Measurements from ENCODE around the gene KLRG1.

Gene KLRG1

GRCh38 chr12:9030776-9031175 lies 41.4 kb downstream of the KLRG1 start:
- H3K9me3 ChIP-seq (ENCODE audit: control insufficient read depth, low read depth, low read length): no peaks in the 10 kb centered on the region
- no peaks in the 10 kb centered on the region for H3K36me3 ChIP-seq (ENCODE audit: control insufficient read depth, low read depth, low read length)
- no peak overlapping the region for H3K4me3 ChIP-seq (ENCODE audit: low read length)
- no peaks in the 10 kb centered on the region for H3K27me3 ChIP-seq (ENCODE audit: control insufficient read depth, insufficient read depth, low read length)
- no peak overlapping the region for H3K27ac ChIP-seq (ENCODE audit: low read length)
- H3K9ac ChIP-seq (ENCODE audit: low read length): no peak overlapping the region
- peaks cover 7% of the 10 kb centered on the region for H3K4me1 ChIP-seq (ENCODE audit: control insufficient read depth, low read depth, low read length)

GRCh38 chr12:9032202-9032964 lies 43.0 kb downstream of the KLRG1 start:
- Histone ChIP-seq H3K27me3 (ENCODE audit: control insufficient read depth, insufficient read depth, low read length) (no peaks in the 10 kb centered on the region), H3K9me3 (ENCODE audit: control insufficient read depth, low read depth, low read length) (no peaks in the 10 kb centered on the region), H3K4me3 (ENCODE audit: low read length) (no peak overlapping the region)

GRCh38 chr12:9033265-9033887 lies 44.0 kb downstream of the KLRG1 start:
- Histone ChIP-seq H3K27ac (ENCODE audit: low read length) (no peak overlapping the region), H3K9me3 (ENCODE audit: control insufficient read depth, low read depth, low read length) (no peaks in the 10 kb centered on the region), H3K9ac (ENCODE audit: low read length) (no peak overlapping the region), H3K27me3 (ENCODE audit: control insufficient read depth, insufficient read depth, low read length) (no peaks in the 10 kb centered on the region), H3K4me1 (ENCODE audit: control insufficient read depth, low read depth, low read length) (peaks cover 7% of the 10 kb centered on the region), H3K36me3 (ENCODE audit: control insufficient read depth, low read depth, low read length) (no peaks in the 10 kb centered on the region), H3K4me3 (ENCODE audit: low read length) (no peak overlapping the region)

More at GRCh38 chr12:9032202-9032964, 43.0 kb downstream of the KLRG1 start:
- Histone ChIP-seq H3K4me1 (ENCODE audit: control insufficient read depth, low read depth, low read length) (peaks cover 7% of the 10 kb centered on the region), H3K27ac (ENCODE audit: low read length) (no peak overlapping the region), H3K9ac (ENCODE audit: low read length) (no peak overlapping the region), H3K36me3 (ENCODE audit: control insufficient read depth, low read depth, low read length) (no peaks in the 10 kb centered on the region)

- Histone ChIP-seq H3K9ac (ENCODE audit: low read length) (no peak overlapping the region), H3K27ac (ENCODE audit: low read length) (no peak overlapping the region), H3K4me1 (ENCODE audit: control insufficient read depth, low read depth, low read length) (peaks cover 7% of the 10 kb centered on the region), H3K4me3 (ENCODE audit: low read length) (no peak overlapping the region), H3K27me3 (ENCODE audit: control insufficient read depth, insufficient read depth, low read length) (no peaks in the 10 kb centered on the region), H3K9me3 (ENCODE audit: control insufficient read depth, low read depth, low read length) (no peaks in the 10 kb centered on the region), H3K36me3 (ENCODE audit: control insufficient read depth, low read depth, low read length) (no peaks in the 10 kb centered on the region)
Observed at GRCh38 chr12:9034095-9034494, 44.7 kb downstream of the KLRG1 start.

- Histone ChIP-seq H3K4me1 (ENCODE audit: control insufficient read depth, low read depth, low read length) (no peaks in the 10 kb centered on the region), H3K4me3 (ENCODE audit: low read length) (no peak overlapping the region), H3K9ac (ENCODE audit: low read length) (no peak overlapping the region), H3K27ac (ENCODE audit: low read length) (no peak overlapping the region), H3K9me3 (ENCODE audit: control insufficient read depth, low read depth, low read length) (no peaks in the 10 kb centered on the region), H3K36me3 (ENCODE audit: control insufficient read depth, low read depth, low read length) (no peaks in the 10 kb centered on the region), H3K27me3 (ENCODE audit: control insufficient read depth, insufficient read depth, low read length) (no peaks in the 10 kb centered on the region)
Observed at GRCh38 chr12:9036227-9036626, 46.9 kb downstream of the KLRG1 start.

- H3K9me3 ChIP-seq (ENCODE audit: control insufficient read depth, low read depth, low read length): no peaks in the 10 kb centered on the region
- no peak overlapping the region for H3K27ac ChIP-seq (ENCODE audit: low read length)
- no peak overlapping the region for H3K9ac ChIP-seq (ENCODE audit: low read length)
- no peaks in the 10 kb centered on the region for H3K4me1 ChIP-seq (ENCODE audit: control insufficient read depth, low read depth, low read length)
- no peaks in the 10 kb centered on the region for H3K36me3 ChIP-seq (ENCODE audit: control insufficient read depth, low read depth, low read length)
- H3K4me3 ChIP-seq (ENCODE audit: low read length): no peak overlapping the region
- no peaks in the 10 kb centered on the region for H3K27me3 ChIP-seq (ENCODE audit: control insufficient read depth, insufficient read depth, low read length)
Observed at GRCh38 chr12:9037431-9037830, 48.1 kb downstream of the KLRG1 start.

- no peaks in the 10 kb centered on the region for H3K9me3 ChIP-seq (ENCODE audit: control insufficient read depth, low read depth, low read length)
- H3K27me3 ChIP-seq (ENCODE audit: control insufficient read depth, insufficient read depth, low read length): no peaks in the 10 kb centered on the region
- H3K36me3 ChIP-seq (ENCODE audit: control insufficient read depth, low read depth, low read length): no peaks in the 10 kb centered on the region
- H3K4me1 ChIP-seq (ENCODE audit: control insufficient read depth, low read depth, low read length): no peaks in the 10 kb centered on the region
- H3K27ac ChIP-seq (ENCODE audit: low read length): no peak overlapping the region
- H3K4me3 ChIP-seq (ENCODE audit: low read length): no peak overlapping the region
- no peak overlapping the region for H3K9ac ChIP-seq (ENCODE audit: low read length)
Observed at GRCh38 chr12:9039397-9039977, 50.1 kb downstream of the KLRG1 start.

GRCh38 chr12:9040484-9041186 lies 51.3 kb downstream of the KLRG1 start:
- no peak overlapping the region for H3K4me3 ChIP-seq (ENCODE audit: low read length)
- no peaks in the 10 kb centered on the region for H3K36me3 ChIP-seq (ENCODE audit: control insufficient read depth, low read depth, low read length)
- H3K4me1 ChIP-seq (ENCODE audit: control insufficient read depth, low read depth, low read length): no peaks in the 10 kb centered on the region
- no peak overlapping the region for H3K27ac ChIP-seq (ENCODE audit: low read length)
- H3K9me3 ChIP-seq (ENCODE audit: control insufficient read depth, low read depth, low read length): no peaks in the 10 kb centered on the region
- no peak overlapping the region for H3K9ac ChIP-seq (ENCODE audit: low read length)
- no peaks in the 10 kb centered on the region for H3K27me3 ChIP-seq (ENCODE audit: control insufficient read depth, insufficient read depth, low read length)

GRCh38 chr12:9041321-9041720 lies 52.0 kb downstream of the KLRG1 start:
- Histone ChIP-seq H3K9me3 (ENCODE audit: control insufficient read depth, low read depth, low read length) (no peaks in the 10 kb centered on the region), H3K27ac (ENCODE audit: low read length) (no peak overlapping the region), H3K9ac (ENCODE audit: low read length) (no peak overlapping the region)

GRCh38 chr12:9043766-9044165 lies 54.4 kb downstream of the KLRG1 start:
- Histone ChIP-seq H3K4me1 (ENCODE audit: control insufficient read depth, low read depth, low read length) (no peaks in the 10 kb centered on the region), H3K4me3 (ENCODE audit: low read length) (no peak overlapping the region), H3K9me3 (ENCODE audit: control insufficient read depth, low read depth, low read length) (no peaks in the 10 kb centered on the region), H3K27me3 (ENCODE audit: control insufficient read depth, insufficient read depth, low read length) (no peaks in the 10 kb centered on the region), H3K36me3 (ENCODE audit: control insufficient read depth, low read depth, low read length) (no peaks in the 10 kb centered on the region), H3K27ac (ENCODE audit: low read length) (no peak overlapping the region), H3K9ac (ENCODE audit: low read length) (no peak overlapping the region)

More at GRCh38 chr12:9041321-9041720, 52.0 kb downstream of the KLRG1 start:
- Histone ChIP-seq H3K4me3 (ENCODE audit: low read length) (no peak overlapping the region), H3K27me3 (ENCODE audit: control insufficient read depth, insufficient read depth, low read length) (no peaks in the 10 kb centered on the region), H3K36me3 (ENCODE audit: control insufficient read depth, low read depth, low read length) (no peaks in the 10 kb centered on the region), H3K4me1 (ENCODE audit: control insufficient read depth, low read depth, low read length) (no peaks in the 10 kb centered on the region)

- Histone ChIP-seq H3K9ac (ENCODE audit: low read length) (no peak overlapping the region), H3K27me3 (ENCODE audit: control insufficient read depth, insufficient read depth, low read length) (no peaks in the 10 kb centered on the region), H3K4me1 (ENCODE audit: control insufficient read depth, low read depth, low read length) (no peaks in the 10 kb centered on the region), H3K36me3 (ENCODE audit: control insufficient read depth, low read depth, low read length) (no peaks in the 10 kb centered on the region), H3K27ac (ENCODE audit: low read length) (no peak overlapping the region), H3K9me3 (ENCODE audit: control insufficient read depth, low read depth, low read length) (no peaks in the 10 kb centered on the region), H3K4me3 (ENCODE audit: low read length) (no peak overlapping the region)
Observed at GRCh38 chr12:9047105-9047504, 57.8 kb downstream of the KLRG1 start.

Measured in iPS-18a (cell line).